HUES64 (cell line): ENCODE measurements around the gene RHOD.

Source experiments
- H3K27ac ChIP-seq: 2 replicates; pipeline ENCODE4 v1.7.0; 2013; ENCODE audit warnings: low read depth, low read length, inconsistent platforms
- H3K27me3 ChIP-seq: 2 replicates; pipeline ENCODE4 v1.6.1; 2013; ENCODE audit warnings: mild to moderate bottlenecking, low read length; ENCODE audit not compliant: insufficient read depth
- H3K36me3 ChIP-seq: 2 replicates; pipeline ENCODE4 v1.6.1; 2013; ENCODE audit warnings: mild to moderate bottlenecking, low read length; ENCODE audit not compliant: insufficient read depth
- H3K4me1 ChIP-seq: 2 replicates; pipeline ENCODE4 v1.6.1; 2013; ENCODE audit warnings: mild to moderate bottlenecking, low read length, moderate library complexity; ENCODE audit not compliant: insufficient read depth
- H3K4me3 ChIP-seq: 2 replicates; pipeline ENCODE4 v1.5.1; 2013; ENCODE audit warnings: mild to moderate bottlenecking, low read length, moderate library complexity
- H3K9ac ChIP-seq: 2 replicates; pipeline ENCODE4 v1.6.1; 2013; ENCODE audit warnings: mild to moderate bottlenecking, low read depth, low read length
- H3K9me3 ChIP-seq: 2 replicates; pipeline ENCODE4 v1.6.1; 2013; ENCODE audit warnings: low read depth, low read length; ENCODE audit not compliant: insufficient read depth
- WGBS: fragments of 150-250, 120-280 bp; methylation state at CpG from one replicate; pipeline ENCODE4 v1.1.7; 2013; ENCODE audit warnings: missing lambda C conversion rate; 5-methylcytosine and 5-hydroxymethylcytosine counted together

Gene RHOD

GRCh38 chr11:67060111-67060522 is 3.5 kb downstream of the RHOD start:
- Histone ChIP-seq H3K9ac (no peak overlapping the region; the same call in 1 of the 2 replicates), H3K36me3 (no peaks in the 10 kb centered on the region), H3K4me3 (no peak overlapping the region), H3K4me1 (peaks cover 12% of the 10 kb centered on the region), H3K9me3 (no peaks in the 10 kb centered on the region), H3K27me3 (peaks cover 16% of the 10 kb centered on the region), H3K27ac (no peak overlapping the region)
- 85% methylated on average over 7 of the region's 7 CpGs for WGBS

DNA sequence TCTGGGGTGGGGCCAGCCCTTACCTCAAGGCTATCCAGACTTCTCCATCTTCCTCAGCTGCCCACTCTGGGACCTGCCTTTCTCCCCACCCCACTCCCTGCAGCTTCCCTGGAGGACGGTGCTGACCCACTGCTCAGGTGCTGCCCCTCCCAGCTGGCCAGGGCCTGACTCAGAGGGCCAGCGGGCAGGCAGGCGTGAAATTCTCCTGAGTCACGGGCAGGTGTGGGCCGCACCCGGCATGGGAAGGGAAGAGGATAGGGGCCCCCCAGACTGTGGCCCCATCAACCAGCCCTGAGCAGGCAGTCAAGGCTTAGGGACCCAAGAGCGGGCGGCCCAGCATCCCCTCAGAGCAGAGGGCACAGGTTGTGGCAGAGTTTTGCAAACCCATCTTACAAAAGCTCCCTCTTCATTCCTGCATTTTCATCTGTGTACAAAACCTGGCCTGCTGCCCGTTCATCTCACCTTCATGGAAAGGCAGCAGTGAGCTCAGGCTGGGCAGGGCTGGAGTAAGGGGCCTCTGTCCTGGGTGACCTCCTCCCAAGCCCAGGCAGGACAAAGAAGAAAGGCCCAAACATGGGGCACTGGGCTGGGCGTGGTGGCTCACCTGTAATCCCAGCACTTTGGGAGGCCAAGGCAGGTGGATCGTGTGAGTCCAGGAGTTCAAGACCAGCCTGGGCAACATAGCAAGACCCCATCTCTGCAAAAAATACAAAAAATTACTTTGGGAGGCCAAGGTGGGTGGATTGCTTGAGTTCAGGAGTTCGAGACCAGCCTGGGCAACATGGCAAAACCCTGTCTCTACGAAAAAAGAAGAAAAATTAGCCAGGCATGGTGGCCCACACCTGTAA is 6.1 kb downstream of the RHOD start:
- H3K4me3 ChIP-seq = no peak overlapping the region
- no peak overlapping the region for H3K27ac ChIP-seq
- H3K27me3 ChIP-seq = no peaks in the 10 kb centered on the region
- H3K9me3 ChIP-seq = no peaks in the 10 kb centered on the region
- H3K9ac ChIP-seq = no peak overlapping the region; the same call in 1 of the 2 replicates
- 91% methylated on average over 13 of the region's 13 CpGs for WGBS
- H3K36me3 ChIP-seq = no peaks in the 10 kb centered on the region
- H3K4me1 ChIP-seq = no peaks in the 10 kb centered on the region

GRCh38 chr11:67066333-67066709 is 9.7 kb downstream of the RHOD start:
- Histone ChIP-seq H3K4me3 (no peak overlapping the region), H3K4me1 (no peaks in the 10 kb centered on the region), H3K9ac (no peak overlapping the region), H3K27ac (no peak overlapping the region), H3K9me3 (no peaks in the 10 kb centered on the region), H3K27me3 (no peaks in the 10 kb centered on the region), H3K36me3 (no peaks in the 10 kb centered on the region)
- WGBS = 91% methylated on average over 3 of the region's 3 CpGs

GRCh38 chr11:67071420-67072284 is 15.0 kb downstream of the RHOD start:
- 43% methylated on average over 53 of the region's 53 CpGs for WGBS
- H3K9ac ChIP-seq = no peak overlapping the region; the same call in 1 of the 2 replicates

GRCh38 chr11:67072295-67072694 is 15.6 kb downstream of the RHOD start:
- Histone ChIP-seq H3K27ac (no peak overlapping the region), H3K9me3 (no peaks in the 10 kb centered on the region), H3K9ac (no peak overlapping the region), H3K27me3 (no peaks in the 10 kb centered on the region), H3K36me3 (no peaks in the 10 kb centered on the region), H3K4me1 (no peaks in the 10 kb centered on the region), H3K4me3 (no peak overlapping the region)
- WGBS = 90% methylated on average over 11 of the region's 11 CpGs

More at GRCh38 chr11:67071420-67072284, 15.0 kb downstream of the RHOD start:
- Histone ChIP-seq H3K27me3 (no peaks in the 10 kb centered on the region), H3K4me3 (peak overlapping the region; percentile 40), H3K36me3 (no peaks in the 10 kb centered on the region), H3K27ac (no peak overlapping the region), H3K4me1 (no peaks in the 10 kb centered on the region), H3K9me3 (no peaks in the 10 kb centered on the region)

DNA sequence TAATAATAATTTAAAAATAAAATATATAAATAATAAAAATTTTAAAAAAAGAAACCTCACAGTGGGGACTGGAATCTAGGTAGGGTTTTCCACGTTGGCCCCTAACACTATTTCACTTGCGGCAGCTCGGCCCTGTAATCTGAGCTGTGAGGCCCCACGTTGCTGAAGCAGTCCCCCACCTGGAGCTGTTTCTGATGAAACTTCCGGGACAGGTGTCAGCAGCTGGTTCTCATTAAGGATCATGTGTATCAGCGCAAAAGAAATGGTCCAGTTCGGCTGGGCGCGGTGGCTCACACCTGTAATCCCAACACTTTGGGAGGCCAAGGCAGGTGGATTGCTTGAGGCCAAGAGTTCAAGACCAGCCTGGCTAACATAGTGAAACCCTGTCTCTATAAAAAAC is 17.3 kb downstream of the RHOD start:
- H3K4me3 ChIP-seq = no peak overlapping the region
- H3K9ac ChIP-seq = no peak overlapping the region
- 87% methylated on average over 9 of the region's 9 CpGs for WGBS
- H3K4me1 ChIP-seq = no peaks in the 10 kb centered on the region
- no peaks in the 10 kb centered on the region for H3K36me3 ChIP-seq
- H3K27me3 ChIP-seq = no peaks in the 10 kb centered on the region
- no peaks in the 10 kb centered on the region for H3K9me3 ChIP-seq
- H3K27ac ChIP-seq = no peak overlapping the region

DNA sequence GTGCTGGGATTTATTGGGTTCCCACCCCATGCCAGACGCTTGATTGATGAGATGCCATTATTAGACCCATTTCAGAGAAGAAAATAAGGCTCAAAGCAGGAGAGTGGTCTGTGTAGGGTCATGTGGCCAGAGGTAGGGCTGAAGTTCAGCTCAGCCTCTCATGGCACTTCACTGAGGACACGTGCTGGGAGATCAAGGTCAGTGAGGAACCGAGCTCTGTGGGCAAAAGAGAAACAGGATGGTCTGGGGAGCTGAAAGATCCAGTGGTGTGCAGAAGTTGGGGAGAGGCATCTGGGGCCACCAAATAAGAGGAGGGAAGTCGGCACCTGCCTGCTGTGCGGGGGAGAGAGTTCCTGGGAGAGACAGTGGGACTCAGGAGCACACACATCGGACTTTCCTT is 19.6 kb downstream of the RHOD start:
- H3K4me1 ChIP-seq = no peaks in the 10 kb centered on the region
- no peak overlapping the region for H3K4me3 ChIP-seq
- 89% methylated on average over 6 of the region's 6 CpGs for WGBS
- no peaks in the 10 kb centered on the region for H3K36me3 ChIP-seq
- H3K9ac ChIP-seq = no peak overlapping the region
- H3K27ac ChIP-seq = no peak overlapping the region
- H3K9me3 ChIP-seq = no peaks in the 10 kb centered on the region
- no peaks in the 10 kb centered on the region for H3K27me3 ChIP-seq

DNA sequence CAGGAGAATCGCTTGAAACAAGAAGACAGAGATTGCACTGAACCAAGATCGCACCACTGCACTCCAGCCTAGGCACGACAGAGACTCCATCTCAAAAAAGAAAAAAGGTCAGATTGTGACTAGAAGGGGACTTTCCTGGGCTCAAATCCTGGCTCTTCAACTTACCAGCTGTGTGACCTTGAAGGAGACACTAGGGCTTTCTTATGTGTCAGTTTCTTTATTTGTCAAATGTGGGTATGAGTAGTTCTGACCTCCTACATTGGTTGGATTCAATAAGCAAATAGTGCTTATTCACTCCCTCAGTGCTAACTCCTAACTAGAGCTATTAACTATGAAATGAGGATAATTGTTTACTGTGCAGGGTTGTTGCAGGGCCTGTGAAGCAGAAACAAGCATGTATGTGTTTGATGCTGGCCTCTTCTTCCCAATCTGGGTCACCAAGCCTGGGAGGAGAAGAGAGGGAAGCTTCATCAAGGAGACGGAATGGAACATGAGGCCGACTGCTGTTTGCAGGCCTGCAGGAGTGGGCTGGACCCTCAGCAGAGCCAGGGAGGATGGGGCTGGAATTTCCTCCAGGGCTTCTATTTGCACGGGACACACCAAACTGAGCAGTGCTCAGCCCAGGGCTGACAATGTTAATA is 22.5 kb downstream of the RHOD start:
- Histone ChIP-seq H3K9ac (no peak overlapping the region), H3K9me3 (no peaks in the 10 kb centered on the region), H3K4me3 (no peak overlapping the region), H3K4me1 (no peaks in the 10 kb centered on the region), H3K27ac (no peak overlapping the region), H3K27me3 (no peaks in the 10 kb centered on the region), H3K36me3 (no peaks in the 10 kb centered on the region)
- WGBS = 92% methylated on average over 6 of the region's 6 CpGs

- WGBS = 53% methylated on average over 20 of the region's 20 CpGs
- H3K4me3 ChIP-seq = peak overlapping the region; percentile 25; the same call in 1 of the 2 replicates
- H3K9me3 ChIP-seq = no peaks in the 10 kb centered on the region
- H3K4me1 ChIP-seq = no peaks in the 10 kb centered on the region
- H3K9ac ChIP-seq = no peak overlapping the region
- H3K27me3 ChIP-seq = no peaks in the 10 kb centered on the region
- H3K27ac ChIP-seq = no peak overlapping the region
- no peaks in the 10 kb centered on the region for H3K36me3 ChIP-seq
These were observed 25.6 kb downstream of the RHOD start for GRCh38 chr11:67082071-67082791.

- no peak overlapping the region for H3K9ac ChIP-seq
- H3K36me3 ChIP-seq = no peaks in the 10 kb centered on the region
- no peak overlapping the region for H3K4me3 ChIP-seq
- no peaks in the 10 kb centered on the region for H3K9me3 ChIP-seq
- H3K27me3 ChIP-seq = no peaks in the 10 kb centered on the region
- H3K27ac ChIP-seq = no peak overlapping the region
- 89% methylated on average over 7 of the region's 8 CpGs for WGBS
- no peaks in the 10 kb centered on the region for H3K4me1 ChIP-seq
These were observed 27.2 kb downstream of the RHOD start for GRCh38 chr11:67083786-67084366.
